ENCODE results near the gene MAP3K8. TPM values are rescaled to one million over a fixed set of nuclear protein-coding genes. Genes with fewer than 3 reads are reported as not detected.

Gene MAP3K8
- total RNA-seq, 1 experiment from 2014 or later = 13.8 TPM

DNA sequence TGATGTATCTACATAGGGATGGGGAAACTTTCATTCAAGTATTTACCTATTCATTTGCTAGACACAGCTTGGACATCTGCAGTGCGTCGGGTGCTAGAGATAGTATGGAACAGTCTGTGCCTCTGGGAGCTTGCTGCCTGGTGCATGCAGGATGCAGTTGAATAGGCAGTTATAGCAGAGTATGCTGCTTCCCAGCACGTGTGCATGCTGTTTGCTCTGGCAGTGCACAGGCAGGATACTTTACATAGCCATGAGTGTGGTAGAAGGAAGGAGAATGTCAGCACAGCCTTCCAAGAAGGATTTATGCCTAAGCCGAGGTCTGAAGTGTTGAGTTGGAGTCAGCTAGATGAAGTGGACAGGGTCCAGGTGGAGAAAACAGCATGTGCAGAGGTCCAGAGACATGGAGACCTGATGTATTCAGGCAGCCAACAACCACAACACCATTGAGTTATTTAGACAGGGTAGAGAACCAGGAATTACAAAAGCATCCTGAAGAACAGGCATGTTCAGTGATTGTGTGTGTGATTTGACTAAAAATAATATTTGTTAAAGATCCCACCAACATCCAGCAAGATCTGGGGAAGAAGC lies 8.1 kb downstream of the MAP3K8 start (continued):
- TF ChIP-seq, protein P1, sequence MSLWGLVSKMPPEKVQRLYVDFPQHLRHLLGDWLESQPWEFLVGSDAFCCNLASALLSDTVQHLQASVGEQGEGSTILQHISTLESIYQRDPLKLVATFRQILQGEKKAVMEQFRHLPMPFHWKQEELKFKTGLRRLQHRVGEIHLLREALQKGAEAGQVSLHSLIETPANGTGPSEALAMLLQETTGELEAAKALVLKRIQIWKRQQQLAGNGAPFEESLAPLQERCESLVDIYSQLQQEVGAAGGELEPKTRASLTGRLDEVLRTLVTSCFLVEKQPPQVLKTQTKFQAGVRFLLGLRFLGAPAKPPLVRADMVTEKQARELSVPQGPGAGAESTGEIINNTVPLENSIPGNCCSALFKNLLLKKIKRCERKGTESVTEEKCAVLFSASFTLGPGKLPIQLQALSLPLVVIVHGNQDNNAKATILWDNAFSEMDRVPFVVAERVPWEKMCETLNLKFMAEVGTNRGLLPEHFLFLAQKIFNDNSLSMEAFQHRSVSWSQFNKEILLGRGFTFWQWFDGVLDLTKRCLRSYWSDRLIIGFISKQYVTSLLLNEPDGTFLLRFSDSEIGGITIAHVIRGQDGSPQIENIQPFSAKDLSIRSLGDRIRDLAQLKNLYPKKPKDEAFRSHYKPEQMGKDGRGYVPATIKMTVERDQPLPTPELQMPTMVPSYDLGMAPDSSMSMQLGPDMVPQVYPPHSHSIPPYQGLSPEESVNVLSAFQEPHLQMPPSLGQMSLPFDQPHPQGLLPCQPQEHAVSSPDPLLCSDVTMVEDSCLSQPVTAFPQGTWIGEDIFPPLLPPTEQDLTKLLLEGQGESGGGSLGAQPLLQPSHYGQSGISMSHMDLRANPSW (CRISPR knock-in tag; conservative IDR thresholded peaks at IDR 0.05; ENCODE audit: low read depth) = no peak
- no peak for TF ChIP-seq GRHL2 (CRISPR knock-in tag; IDR thresholded peaks at IDR 0.05; ENCODE audit: insufficient replicate concordance, severe bottlenecking)

DNA sequence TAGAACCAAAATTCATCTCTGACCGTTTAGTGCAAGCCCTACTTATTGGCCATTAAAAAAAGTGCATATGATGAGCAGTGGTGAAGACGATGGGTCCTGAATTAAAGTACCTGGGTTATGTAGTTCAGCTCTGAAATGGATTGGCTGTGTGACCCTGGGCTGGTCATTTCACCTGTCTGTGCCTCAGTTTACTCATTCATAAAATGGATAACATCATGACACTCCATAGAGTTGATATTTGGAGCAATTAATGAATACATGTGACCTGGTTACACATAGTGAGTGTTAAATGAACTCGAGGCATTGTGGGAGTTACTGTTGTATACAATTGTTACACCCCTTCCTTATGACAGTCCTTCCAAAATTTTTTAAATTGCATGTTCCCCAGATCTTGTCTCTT lies 9.1 kb downstream of the MAP3K8 start:
- POLR2A ChIA-PET = no interaction called here
- CTCF ChIA-PET = no interaction called here
- Mint-ChIP-seq H3K36me3 (peaks cover 35% of the 10 kb centered on the region), H3K27me3 (ENCODE audit: low read depth) (no peaks in the 10 kb centered on the region), H3K27ac (no peak overlapping the region), H3K9me3 (no peaks in the 10 kb centered on the region), H3K4me3 (no peak overlapping the region), H3K4me1 (peaks cover 13% of the 10 kb centered on the region)
- no peak for DNase-seq (ENCODE audit: low spot score)
- ATAC-seq = no peak
- TF ChIP-seq, protein P2, sequence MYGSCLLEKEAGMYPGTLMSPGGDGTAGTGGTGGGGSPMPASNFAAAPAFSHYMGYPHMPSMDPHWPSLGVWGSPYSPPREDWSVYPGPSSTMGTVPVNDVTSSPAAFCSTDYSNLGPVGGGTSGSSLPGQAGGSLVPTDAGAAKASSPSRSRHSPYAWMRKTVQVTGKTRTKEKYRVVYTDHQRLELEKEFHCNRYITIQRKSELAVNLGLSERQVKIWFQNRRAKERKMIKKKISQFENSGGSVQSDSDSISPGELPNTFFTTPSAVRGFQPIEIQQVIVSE (CRISPR knock-in tag; IDR thresholded peaks at IDR 0.05; ENCODE audit: borderline replicate concordance) = no peak
- TF ChIP-seq NFYB (CRISPR knock-in tag; conservative IDR thresholded peaks at IDR 0.05; ENCODE audit: low read depth) (no peak), ZNF263 (CRISPR knock-in tag; IDR thresholded peaks at IDR 0.05; ENCODE audit: low read depth) (no peak), HMGA2 (CRISPR knock-in tag; IDR thresholded peaks at IDR 0.05) (no peak), NR3C1 (CRISPR knock-in tag; conservative IDR thresholded peaks at IDR 0.05; ENCODE audit: low read depth) (no peak), TEAD1 (CRISPR knock-in tag; IDR thresholded peaks at IDR 0.05) (no peak)
- TF ChIP-seq, protein P3, sequence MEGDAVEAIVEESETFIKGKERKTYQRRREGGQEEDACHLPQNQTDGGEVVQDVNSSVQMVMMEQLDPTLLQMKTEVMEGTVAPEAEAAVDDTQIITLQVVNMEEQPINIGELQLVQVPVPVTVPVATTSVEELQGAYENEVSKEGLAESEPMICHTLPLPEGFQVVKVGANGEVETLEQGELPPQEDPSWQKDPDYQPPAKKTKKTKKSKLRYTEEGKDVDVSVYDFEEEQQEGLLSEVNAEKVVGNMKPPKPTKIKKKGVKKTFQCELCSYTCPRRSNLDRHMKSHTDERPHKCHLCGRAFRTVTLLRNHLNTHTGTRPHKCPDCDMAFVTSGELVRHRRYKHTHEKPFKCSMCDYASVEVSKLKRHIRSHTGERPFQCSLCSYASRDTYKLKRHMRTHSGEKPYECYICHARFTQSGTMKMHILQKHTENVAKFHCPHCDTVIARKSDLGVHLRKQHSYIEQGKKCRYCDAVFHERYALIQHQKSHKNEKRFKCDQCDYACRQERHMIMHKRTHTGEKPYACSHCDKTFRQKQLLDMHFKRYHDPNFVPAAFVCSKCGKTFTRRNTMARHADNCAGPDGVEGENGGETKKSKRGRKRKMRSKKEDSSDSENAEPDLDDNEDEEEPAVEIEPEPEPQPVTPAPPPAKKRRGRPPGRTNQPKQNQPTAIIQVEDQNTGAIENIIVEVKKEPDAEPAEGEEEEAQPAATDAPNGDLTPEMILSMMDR (IDR thresholded peaks at IDR 0.05) = no peak
- TF ChIP-seq, protein P4, sequence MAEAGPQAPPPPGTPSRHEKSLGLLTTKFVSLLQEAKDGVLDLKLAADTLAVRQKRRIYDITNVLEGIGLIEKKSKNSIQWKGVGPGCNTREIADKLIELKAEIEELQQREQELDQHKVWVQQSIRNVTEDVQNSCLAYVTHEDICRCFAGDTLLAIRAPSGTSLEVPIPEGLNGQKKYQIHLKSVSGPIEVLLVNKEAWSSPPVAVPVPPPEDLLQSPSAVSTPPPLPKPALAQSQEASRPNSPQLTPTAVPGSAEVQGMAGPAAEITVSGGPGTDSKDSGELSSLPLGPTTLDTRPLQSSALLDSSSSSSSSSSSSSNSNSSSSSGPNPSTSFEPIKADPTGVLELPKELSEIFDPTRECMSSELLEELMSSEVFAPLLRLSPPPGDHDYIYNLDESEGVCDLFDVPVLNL (CRISPR knock-in tag; IDR thresholded peaks at IDR 0.05; ENCODE audit: borderline replicate concordance, low read depth) = no peak

DNA sequence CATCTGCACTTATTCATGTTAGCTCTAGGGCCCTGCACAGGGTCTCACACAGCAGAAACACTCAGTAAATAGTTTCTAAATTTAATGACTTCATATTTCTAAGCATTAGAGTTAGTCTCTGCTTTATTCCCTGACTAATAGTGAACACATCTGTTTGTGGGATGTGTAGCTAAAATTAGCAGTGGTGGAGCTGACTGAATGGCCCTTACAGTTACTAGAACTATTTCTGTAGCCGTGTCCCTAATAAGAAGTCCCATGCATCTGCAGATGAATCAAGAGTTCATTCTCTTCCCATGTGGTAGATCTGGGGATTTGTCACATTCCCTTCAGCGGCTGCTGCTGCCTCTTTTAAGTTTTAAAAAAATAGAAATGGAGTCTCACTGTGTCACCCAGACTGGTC lies 11.7 kb downstream of the MAP3K8 start:
- no peak for DNase-seq (ENCODE audit: low spot score)
- ChIA-PET CTCF (no interaction called here), POLR2A (no interaction called here)
- H3K4me3 Mint-ChIP-seq = no peak overlapping the region
- H3K27ac Mint-ChIP-seq = no peak overlapping the region
- no peaks in the 10 kb centered on the region for H3K9me3 Mint-ChIP-seq
- peaks cover 4% of the 10 kb centered on the region; the same call in 1 of the 2 replicates for H3K4me1 Mint-ChIP-seq
- ATAC-seq = no peak
- no peaks in the 10 kb centered on the region for H3K27me3 Mint-ChIP-seq (ENCODE audit: low read depth)
- H3K36me3 Mint-ChIP-seq = peaks cover 39% of the 10 kb centered on the region
- TF ChIP-seq, protein P5, sequence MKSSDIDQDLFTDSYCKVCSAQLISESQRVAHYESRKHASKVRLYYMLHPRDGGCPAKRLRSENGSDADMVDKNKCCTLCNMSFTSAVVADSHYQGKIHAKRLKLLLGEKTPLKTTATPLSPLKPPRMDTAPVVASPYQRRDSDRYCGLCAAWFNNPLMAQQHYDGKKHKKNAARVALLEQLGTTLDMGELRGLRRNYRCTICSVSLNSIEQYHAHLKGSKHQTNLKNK (CRISPR knock-in tag; IDR thresholded peaks at IDR 0.05) = no peak
- TF ChIP-seq HMGA2 (CRISPR knock-in tag; IDR thresholded peaks at IDR 0.05) (no peak), PRRX2 (CRISPR knock-in tag; IDR thresholded peaks at IDR 0.05) (no peak), ZNF263 (CRISPR knock-in tag; IDR thresholded peaks at IDR 0.05; ENCODE audit: low read depth) (no peak), RELA (CRISPR knock-in tag; IDR thresholded peaks at IDR 0.05; ENCODE audit: borderline replicate concordance) (no peak), ETV6 (CRISPR knock-in tag; IDR thresholded peaks at IDR 0.05) (no peak), SOX15 (CRISPR knock-in tag; IDR thresholded peaks at IDR 0.05) (no peak)
- TF ChIP-seq, protein P6, sequence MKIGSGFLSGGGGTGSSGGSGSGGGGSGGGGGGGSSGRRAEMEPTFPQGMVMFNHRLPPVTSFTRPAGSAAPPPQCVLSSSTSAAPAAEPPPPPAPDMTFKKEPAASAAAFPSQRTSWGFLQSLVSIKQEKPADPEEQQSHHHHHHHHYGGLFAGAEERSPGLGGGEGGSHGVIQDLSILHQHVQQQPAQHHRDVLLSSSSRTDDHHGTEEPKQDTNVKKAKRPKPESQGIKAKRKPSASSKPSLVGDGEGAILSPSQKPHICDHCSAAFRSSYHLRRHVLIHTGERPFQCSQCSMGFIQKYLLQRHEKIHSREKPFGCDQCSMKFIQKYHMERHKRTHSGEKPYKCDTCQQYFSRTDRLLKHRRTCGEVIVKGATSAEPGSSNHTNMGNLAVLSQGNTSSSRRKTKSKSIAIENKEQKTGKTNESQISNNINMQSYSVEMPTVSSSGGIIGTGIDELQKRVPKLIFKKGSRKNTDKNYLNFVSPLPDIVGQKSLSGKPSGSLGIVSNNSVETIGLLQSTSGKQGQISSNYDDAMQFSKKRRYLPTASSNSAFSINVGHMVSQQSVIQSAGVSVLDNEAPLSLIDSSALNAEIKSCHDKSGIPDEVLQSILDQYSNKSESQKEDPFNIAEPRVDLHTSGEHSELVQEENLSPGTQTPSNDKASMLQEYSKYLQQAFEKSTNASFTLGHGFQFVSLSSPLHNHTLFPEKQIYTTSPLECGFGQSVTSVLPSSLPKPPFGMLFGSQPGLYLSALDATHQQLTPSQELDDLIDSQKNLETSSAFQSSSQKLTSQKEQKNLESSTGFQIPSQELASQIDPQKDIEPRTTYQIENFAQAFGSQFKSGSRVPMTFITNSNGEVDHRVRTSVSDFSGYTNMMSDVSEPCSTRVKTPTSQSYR (CRISPR knock-in tag; IDR thresholded peaks at IDR 0.05) = no peak
- TF ChIP-seq, protein P7, sequence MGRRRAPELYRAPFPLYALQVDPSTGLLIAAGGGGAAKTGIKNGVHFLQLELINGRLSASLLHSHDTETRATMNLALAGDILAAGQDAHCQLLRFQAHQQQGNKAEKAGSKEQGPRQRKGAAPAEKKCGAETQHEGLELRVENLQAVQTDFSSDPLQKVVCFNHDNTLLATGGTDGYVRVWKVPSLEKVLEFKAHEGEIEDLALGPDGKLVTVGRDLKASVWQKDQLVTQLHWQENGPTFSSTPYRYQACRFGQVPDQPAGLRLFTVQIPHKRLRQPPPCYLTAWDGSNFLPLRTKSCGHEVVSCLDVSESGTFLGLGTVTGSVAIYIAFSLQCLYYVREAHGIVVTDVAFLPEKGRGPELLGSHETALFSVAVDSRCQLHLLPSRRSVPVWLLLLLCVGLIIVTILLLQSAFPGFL (CRISPR knock-in tag; IDR thresholded peaks at IDR 0.05; ENCODE audit: borderline replicate concordance) = no peak
- TF ChIP-seq, protein P8, sequence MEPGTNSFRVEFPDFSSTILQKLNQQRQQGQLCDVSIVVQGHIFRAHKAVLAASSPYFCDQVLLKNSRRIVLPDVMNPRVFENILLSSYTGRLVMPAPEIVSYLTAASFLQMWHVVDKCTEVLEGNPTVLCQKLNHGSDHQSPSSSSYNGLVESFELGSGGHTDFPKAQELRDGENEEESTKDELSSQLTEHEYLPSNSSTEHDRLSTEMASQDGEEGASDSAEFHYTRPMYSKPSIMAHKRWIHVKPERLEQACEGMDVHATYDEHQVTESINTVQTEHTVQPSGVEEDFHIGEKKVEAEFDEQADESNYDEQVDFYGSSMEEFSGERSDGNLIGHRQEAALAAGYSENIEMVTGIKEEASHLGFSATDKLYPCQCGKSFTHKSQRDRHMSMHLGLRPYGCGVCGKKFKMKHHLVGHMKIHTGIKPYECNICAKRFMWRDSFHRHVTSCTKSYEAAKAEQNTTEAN (CRISPR knock-in tag; IDR thresholded peaks at IDR 0.05) = no peak
- TF ChIP-seq, protein P9, sequence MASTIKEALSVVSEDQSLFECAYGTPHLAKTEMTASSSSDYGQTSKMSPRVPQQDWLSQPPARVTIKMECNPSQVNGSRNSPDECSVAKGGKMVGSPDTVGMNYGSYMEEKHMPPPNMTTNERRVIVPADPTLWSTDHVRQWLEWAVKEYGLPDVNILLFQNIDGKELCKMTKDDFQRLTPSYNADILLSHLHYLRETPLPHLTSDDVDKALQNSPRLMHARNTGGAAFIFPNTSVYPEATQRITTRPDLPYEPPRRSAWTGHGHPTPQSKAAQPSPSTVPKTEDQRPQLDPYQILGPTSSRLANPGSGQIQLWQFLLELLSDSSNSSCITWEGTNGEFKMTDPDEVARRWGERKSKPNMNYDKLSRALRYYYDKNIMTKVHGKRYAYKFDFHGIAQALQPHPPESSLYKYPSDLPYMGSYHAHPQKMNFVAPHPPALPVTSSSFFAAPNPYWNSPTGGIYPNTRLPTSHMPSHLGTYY (CRISPR knock-in tag; IDR thresholded peaks at IDR 0.05) = no peak
